K562 (cell line): ENCODE results near the gene INO80. TPM values are rescaled to one million over a fixed set of nuclear protein-coding genes. Genes with fewer than 3 reads are reported as not detected.

Experiments
- ATAC-seq: fragments of 200-7000 bp; cut with Tn5 transposase; 3 replicates; pipeline ENCODE4 v1.9.1; 2020; ENCODE audit warnings: moderate library complexity
- BruUV-seq: library from RNA; stranded (reverse); fragments of 400-500 nt; replicated peaks from 2 replicates; lab custom pipeline; 2021; lab: Mats Ljungman, UMichigan
- CTCF ChIA-PET: fragments of 300-600 bp; formaldehyde crosslinking; extraction: SDS; loops from one replicate; lab custom pipeline; 2021; ENCODE audit warnings: low intra/inter-chr PET ratio; lab: Yijun Ruan, JAX
- POLR2A ChIA-PET: fragments of 300-600, 350-650 bp; sonication (Branson Sonifier 250); formaldehyde crosslinking; extraction: SDS; loops from one replicate; lab custom pipeline; 2021; ENCODE audit warnings: antibody characterized with exemption, inconsistent platforms; lab: Yijun Ruan, JAX
- DNase-seq, 4 experiments: peaks; one replicate each; pipeline versions ENCODE4 v3.0.0 to v3.0.0-alpha.2; 2011 to 2018; ENCODE audit warnings: low spot score in 3 of 4, mixed read lengths in 3 of 4; ENCODE audit errors: extremely low read depth in 1 of 4
- FAIRE-seq: peaks from 2 replicates; lab custom pipeline; 2011; peaks lifted over from hg19 to GRCh38; lab: Jason Lieb, UNC
- H2AFZ ChIP-seq: 2 replicates; pipeline ENCODE4 v1.6.0; 2011; ENCODE audit warnings: low read depth, low read length, control low read depth, inconsistent platforms
- H3K27ac ChIP-seq: fragments of 200-600 bp; 3 replicates; pipeline ENCODE4 v1.8.0; 2011; ENCODE audit warnings: low read depth, mild to moderate bottlenecking, control low read depth, inconsistent platforms, low read length, moderate library complexity, mixed read lengths; ENCODE audit errors: extremely low read depth
- H3K27me3 ChIP-seq, 2 experiments: fragments of 300-600 bp in 1 of 2; 2 replicates in 1 of 2; 3 replicates in 1 of 2; pipeline versions ENCODE4 v1.6.0 to v1.8.0; 2011; ENCODE audit warnings: inconsistent platforms in 2 of 2, low read length in 2 of 2, mild to moderate bottlenecking in 1 of 2, mixed read lengths in 1 of 2, moderate library complexity in 1 of 2; ENCODE audit not compliant: control insufficient read depth in 2 of 2, insufficient read depth in 2 of 2
- H3K36me3 ChIP-seq: fragments of 300-600 bp; 3 replicates; pipeline ENCODE4 v1.8.0; 2011; ENCODE audit warnings: mild to moderate bottlenecking, low read length, inconsistent platforms; ENCODE audit not compliant: control insufficient read depth, insufficient read depth
- H3K4me1 ChIP-seq, 2 experiments: fragments of 200-600 bp in 1 of 2; replicated peaks in 1 of 2; 2 replicates in 1 of 2; 3 replicates in 1 of 2; pipeline versions ENCODE4 v1.5.1 to v1.8.0; 2011; ENCODE audit warnings: inconsistent platforms in 2 of 2, low read length in 2 of 2, mild to moderate bottlenecking in 1 of 2, mixed read lengths in 1 of 2, moderate library complexity in 1 of 2; ENCODE audit not compliant: control insufficient read depth in 2 of 2, insufficient read depth in 2 of 2
- H3K4me2 ChIP-seq: 2 replicates; pipeline ENCODE4 v1.6.1; 2011; ENCODE audit warnings: low read length, control low read depth, inconsistent platforms, mixed read lengths; ENCODE audit not compliant: insufficient read depth
- H3K4me3 ChIP-seq: fragments of 200-600 bp; sonication (generic), shearing (Covaris generic); 2 replicates; pipeline ENCODE4 v1.5.1; 2016; ENCODE audit warnings: control low read depth, inconsistent platforms
- H3K79me2 ChIP-seq: fragments of 200-600 bp; 3 replicates; pipeline ENCODE4 v1.8.0; 2011; ENCODE audit warnings: low read length, inconsistent platforms; ENCODE audit not compliant: control insufficient read depth, insufficient read depth
- H3K9ac ChIP-seq, 2 experiments: 2 replicates each; pipeline versions ENCODE4 v1.6.0 to v1.6.1; 2011; ENCODE audit warnings: low read depth in 2 of 2, low read length in 2 of 2, control low read depth in 1 of 2, inconsistent platforms in 1 of 2, mild to moderate bottlenecking in 1 of 2, mixed read lengths in 1 of 2; ENCODE audit not compliant: insufficient read depth in 1 of 2
- H3K9me1 ChIP-seq: one replicate; pipeline ENCODE4 v1.6.0; 2011; ENCODE audit warnings: inconsistent platforms, mild to moderate bottlenecking, low read length, moderate library complexity; ENCODE audit not compliant: control insufficient read depth, insufficient read depth
- H3K9me3 ChIP-seq: replicated peaks from 2 replicates; pipeline ENCODE4 v1.5.1; 2011; ENCODE audit warnings: low read depth, low read length, inconsistent platforms; ENCODE audit not compliant: control insufficient read depth, insufficient read depth
- H4K20me1 ChIP-seq: replicated peaks from 2 replicates; pipeline ENCODE4 v1.6.1; 2011; ENCODE audit warnings: low read length, inconsistent platforms, mixed read lengths; ENCODE audit not compliant: control insufficient read depth, insufficient read depth
- E2F5 ChIP-seq: sonication (generic); formaldehyde crosslinking; IDR thresholded peaks from 2 replicates; pipeline ENCODE4 v1.8.0; 2022; ENCODE audit warnings: mild to moderate bottlenecking, missing genetic modification reagents
- TARDBP ChIP-seq: fragments of 450-650 bp; IDR thresholded peaks from 2 replicates; pipeline ENCODE4 v1.6.1; 2016
- ZKSCAN1 ChIP-seq: fragments of 150-350 bp; IDR thresholded peaks from 2 replicates; pipeline ENCODE4 v1.6.1; 2016; ENCODE audit warnings: low read depth, low read length
- WGBS: fragments of 100-300 bp; shearing (Covaris generic); methylation state at CpG from one replicate; pipeline ENCODE4 v1.1.6; 2016; ENCODE audit warnings: low coverage, mixed read lengths; ENCODE audit not compliant: insufficient coverage; ENCODE audit errors: missing lambda C conversion rate; 5-methylcytosine and 5-hydroxymethylcytosine counted together
- in situ Hi-C: fragments of 300-500 bp; cut with MboI; formaldehyde crosslinking; loops from 4 replicates; pipeline ENCODE4 v1.15.0; 2018; ENCODE audit warnings: inconsistent platforms, mixed read lengths
- intact Hi-C: fragments of 100-400 bp; cut with micrococcal nuclease; formaldehyde crosslinking; loops from 2 replicates; pipeline ENCODE4 v1.14.2; 2022
- polyA plus RNA-seq, 8 experiments: library from polyadenylated mRNA; depleted of rRNA in 4 of 8; stranded (reverse) in 5 of 8; unstranded in 3 of 8; fragments of >200 nt; fragmentation: Nextera tagmentation in 2 of 8; fragmentation: Illumina TruSeq in 1 of 8; extraction: Ambion mirVana in 2 of 8; extraction: Trizol in 1 of 8; gene quantifications; 2 replicates each; pipeline versions ENCODE4 v1.2.1 to v1.2.3, GENCODE V29; 2011 to 2014; ENCODE audit warnings: inconsistent platforms in 1 of 8, missing spikeins in 1 of 8
- total RNA-seq, 7 experiments: library from RNA; depleted of rRNA in 6 of 7; stranded (reverse); fragments of >200 nt in 6 of 7; fragmentation: Illumina TruSeq in 2 of 7; extraction: Trizol in 2 of 7; gene quantifications; 2 replicates each; pipeline versions ENCODE4 v1.2.1 to v1.2.3, GENCODE V29; 2011 to 2021; ENCODE audit warnings: low replicate concordance in 1 of 7

INO80 gene
- total and polyA plus RNA-seq, 9 of the 15 experiments (the other 6 are each of a cell fraction or from before 2014, with no cell fraction given) = 1.1 to 25.7 (median 19.9) TPM

- Histone ChIP-seq H3K9me1 (no peaks in the 10 kb centered on the region), H3K79me2 (no peaks in the 10 kb centered on the region), H3K9me3 (no peaks in the 10 kb centered on the region), H3K27ac (no peak overlapping the region), H3K9ac (no peak overlapping the region; a peak in 1 of 4 replicates), H3K36me3 (no peaks in the 10 kb centered on the region), H4K20me1 (no peaks in the 10 kb centered on the region), H2AFZ (no peak overlapping the region), H3K27me3 (no peaks in the 10 kb centered on the region; a peak in 1 of 5 replicates), H3K4me3 (no peak overlapping the region), H3K4me2 (no peak overlapping the region), H3K4me1 (peaks cover 0 to 23% of the 10 kb centered on the region in 2 experiments; a peak in 4 of 5 replicates)
- BruUV-seq = no TSS peak
- TF ChIP-seq ZKSCAN1 (peak; percentile 66; the same call in 1 of the 2 replicates), E2F5 (CRISPR knock-in tag) (no peak)
- no peak; the same call in 1 of the 3 replicates for ATAC-seq
- intact Hi-C loops = loop anchor here (5.0 kb wide), 1 partner anchor 57 kb away; no protein-coding TSS in a partner anchor
- ChIA-PET POLR2A (interaction anchor here (0.6 to 2.7 kb wide), 5 partner anchors 9 to 369 kb away, joined by 3 to 16 read pairs (median 5); partner anchors contain the start of genes CHAC1 and CHP1), CTCF (no interaction called here)
- DNase-seq = no peak
- no peak for FAIRE-seq
- in situ Hi-C loops = no loop called here
- WGBS = 32% methylated on average over 13 of the region's 13 CpGs
Measured at GRCh38 chr15:40964634-40965033, 151.4 kb downstream of the INO80 start.

- no peaks in the 10 kb centered on the region; a peak in 1 of 5 replicates for H3K27me3 ChIP-seq
- FAIRE-seq = no peak
- H3K4me1 ChIP-seq = peaks cover 0 to 23% of the 10 kb centered on the region in 2 experiments; a peak in 4 of 5 replicates
- TF ChIP-seq TARDBP = no peak
- TF ChIP-seq, all 486 proteins: peak for 0
- intact Hi-C loops = no loop called here
- BruUV-seq = no TSS peak
- Histone ChIP-seq H3K9me1 (no peaks in the 10 kb centered on the region), H3K9me3 (no peaks in the 10 kb centered on the region), H3K79me2 (no peaks in the 10 kb centered on the region), H3K9ac (peak overlapping the region in 1 of 2 experiments; percentile 56; a peak in 1 of 4 replicates), H3K4me2 (no peak overlapping the region), H3K27ac (no peak overlapping the region), H3K36me3 (no peaks in the 10 kb centered on the region), H2AFZ (no peak overlapping the region), H4K20me1 (no peaks in the 10 kb centered on the region), H3K4me3 (no peak overlapping the region)
- peak in 2 of 4 experiments; percentile 25 to 39 for DNase-seq
- 10% methylated on average over 7 of the region's 8 CpGs for WGBS
- CTCF ChIA-PET = no interaction called here
- POLR2A ChIA-PET = interaction anchor here (0.6 to 2.7 kb wide), 6 partner anchors 9 to 342 kb away, joined by 3 to 16 read pairs (median 6); partner anchors contain the start of gene CHAC1
- in situ Hi-C loops = no loop called here
- no peak for ATAC-seq
Measured at GRCh38 chr15:40964006-40964405, 152.1 kb downstream of the INO80 start.
